ENCODE data around the gene TULP3. TPM values are rescaled to one million over a fixed set of nuclear protein-coding genes. Genes with fewer than 3 reads are reported as not detected.
A peak's percentile ranks its signal among the peaks of the same experiment; 100 is the strongest.

The TULP3 gene
- total and polyA plus RNA-seq, 2 of the 8 experiments (the other 6 are each of a cell fraction or from before 2014, with no cell fraction given): 18.4 to 21.2 TPM

DNA sequence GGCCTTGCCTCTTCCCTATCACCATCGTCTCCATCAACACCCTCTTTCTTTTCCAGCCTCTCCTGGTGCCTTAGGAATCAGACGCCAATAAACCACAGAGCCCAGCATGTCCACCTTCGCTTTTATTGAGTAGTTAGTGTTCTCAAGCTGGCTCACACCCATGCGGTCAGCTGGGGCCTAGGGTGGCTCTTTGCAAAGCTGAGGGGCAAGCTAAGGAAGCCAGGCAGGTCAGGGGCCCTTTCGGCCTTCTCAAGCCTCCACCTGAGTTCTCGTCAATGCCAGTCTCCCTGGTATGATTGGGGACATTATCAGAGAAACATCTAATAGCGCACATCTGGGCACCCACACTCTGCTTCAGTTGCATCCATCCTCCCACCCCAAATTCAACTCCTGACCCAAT, 33.1 kb upstream of the TULP3 start:
- H3K4me3 ChIP-seq (ENCODE audit: extremely low read depth in 1 of 4, insufficient read depth in 2 of 4, low read depth in 3 of 4, low read length in 4 of 4): no peak overlapping the region
- H2BK120ac ChIP-seq (replicated peaks; ENCODE audit: low read depth, low read length): no peak overlapping the region
- H4K91ac ChIP-seq (replicated peaks; ENCODE audit: insufficient read length, low read length): no peak overlapping the region
- ChIA-PET CTCF (ENCODE audit: partially characterized antibody) (interaction anchor here (0.7 to 6.5 kb wide), 12 partner anchors 8 to 184 kb away, joined by 3 to 84 read pairs (median 4); no protein-coding TSS in a partner anchor), POLR2A (ENCODE audit: partially characterized antibody) (interaction anchor here (0.8 to 3.8 kb wide), 15 partner anchors 10 to 181 kb away, joined by 3 to 31 read pairs (median 5); partner anchors contain the start of genes FOXM1, NRIP2 and RHNO1)
- no peak overlapping the region for H3K18ac ChIP-seq (ENCODE audit: extremely low read depth, low read length)
- no peaks in the 10 kb centered on the region for H3K23me2 ChIP-seq (ENCODE audit: low read depth, low read length)
- H3K4me2 ChIP-seq (ENCODE audit: insufficient read depth in 1 of 2, low read depth in 2 of 2, low read length in 2 of 2): no peak overlapping the region
- H2BK20ac ChIP-seq (ENCODE audit: low read length): no peak overlapping the region
- no peak overlapping the region for H2BK15ac ChIP-seq (ENCODE audit: low read length)
- H3K4me1 ChIP-seq (replicated peaks in 1 of 4; ENCODE audit: control insufficient read depth in 3 of 4, insufficient read depth in 4 of 4, low read length in 3 of 4): peaks cover 0 to 6% (median under 1%) of the 10 kb centered on the region in 4 experiments; a peak in 4 of 7 replicates
- H3K36me3 ChIP-seq (ENCODE audit: control insufficient read depth in 2 of 4, insufficient read depth in 4 of 4, low read length in 3 of 4): peaks cover 0 to 34% (median 17%) of the 10 kb centered on the region in 4 experiments; a peak in 4 of 8 replicates
- no peak overlapping the region for H3K27ac ChIP-seq (ENCODE audit: low read depth, low read length)
- no peak overlapping the region for H2BK12ac ChIP-seq (ENCODE audit: low read depth, low read length)
- H4K5ac ChIP-seq (ENCODE audit: insufficient read length, low read depth, low read length): no peak overlapping the region
- no peak for DNase-seq (ENCODE audit: low read depth in 1 of 2, low spot score in 2 of 2)
- no peak for FAIRE-seq
- H2AFZ ChIP-seq (ENCODE audit: low read length): no peak overlapping the region
- H2AK5ac ChIP-seq (ENCODE audit: low read depth, low read length): no peak overlapping the region; the same call in 1 of the 2 replicates
- TF ChIP-seq TAF7 (optimal IDR thresholded peaks at IDR 0.05; ENCODE audit: borderline replicate concordance, low read depth, low read length): no peak
- TF ChIP-seq ZNF274 (IDR thresholded peaks at IDR 0.05; ENCODE audit: borderline replicate concordance, extremely low read depth, low read length): no peak
- peak; percentile 22; the same call in 1 of the 2 replicates for TF ChIP-seq POLR2AphosphoS5 (IDR thresholded peaks at IDR 0.05; ENCODE audit: low read depth, low read length)
- no peak for TF ChIP-seq ATF3 (IDR thresholded peaks at IDR 0.05; ENCODE audit: insufficient read depth, low read depth, low read length)
- no peaks in the 10 kb centered on the region for H3K27me3 ChIP-seq (replicated peaks in 1 of 4; ENCODE audit: control insufficient read depth in 3 of 4, extremely low read depth in 1 of 4, insufficient read depth in 3 of 4, low read length in 3 of 4)
- H3K23ac ChIP-seq (ENCODE audit: insufficient read length): no peak overlapping the region
- peaks cover 3 to 5% of the 10 kb centered on the region in 2 experiments for H4K20me1 ChIP-seq (replicated peaks in 1 of 2; ENCODE audit: control insufficient read depth in 1 of 2, insufficient read depth in 2 of 2, low read length in 2 of 2)
- H3K79me1 ChIP-seq (ENCODE audit: low read depth, low read length): no peaks in the 10 kb centered on the region
- WGBS, 2 experiments (ENCODE audit: extremely low coverage in 1 of 2, insufficient coverage in 1 of 2, insufficient read length in 1 of 2, insufficient replicate concordance in 2 of 2, low coverage in 1 of 2, low lambda C conversion rate in 2 of 2, missing lambda C conversion rate in 1 of 2): 83% methylated on average over 7 of the region's 7 CpGs; no CpG with 5 or more reads in 1 of the 2 experiments
- H3K79me2 ChIP-seq (ENCODE audit: control insufficient read depth in 1 of 2, insufficient read depth in 2 of 2, low read length in 2 of 2): no peaks in the 10 kb centered on the region
- peak overlapping the region in 2 of 4 experiments; percentile 25 to 38; a peak in 1 of 7 replicates for H3K9ac ChIP-seq (replicated peaks in 1 of 4; ENCODE audit: extremely low read depth in 1 of 4, low read depth in 3 of 4, low read length in 3 of 4)
- H3K4ac ChIP-seq (replicated peaks; ENCODE audit: insufficient read length, low read depth, low read length): no peak overlapping the region
- H3K9me3 ChIP-seq (ENCODE audit: insufficient read depth in 2 of 2, low read depth in 1 of 2, low read length in 1 of 2): no peaks in the 10 kb centered on the region
- H3K56ac ChIP-seq (replicated peaks; ENCODE audit: insufficient read length, low read depth, low read length): no peak overlapping the region
- H4K8ac ChIP-seq (ENCODE audit: extremely low read depth, insufficient read depth, low read length): no peak overlapping the region
- H2BK5ac ChIP-seq (ENCODE audit: low read depth, low read length): no peak overlapping the region
- H3K14ac ChIP-seq (ENCODE audit: insufficient read length): no peak overlapping the region
